ENCODE data around the gene RBM10.

DNA sequence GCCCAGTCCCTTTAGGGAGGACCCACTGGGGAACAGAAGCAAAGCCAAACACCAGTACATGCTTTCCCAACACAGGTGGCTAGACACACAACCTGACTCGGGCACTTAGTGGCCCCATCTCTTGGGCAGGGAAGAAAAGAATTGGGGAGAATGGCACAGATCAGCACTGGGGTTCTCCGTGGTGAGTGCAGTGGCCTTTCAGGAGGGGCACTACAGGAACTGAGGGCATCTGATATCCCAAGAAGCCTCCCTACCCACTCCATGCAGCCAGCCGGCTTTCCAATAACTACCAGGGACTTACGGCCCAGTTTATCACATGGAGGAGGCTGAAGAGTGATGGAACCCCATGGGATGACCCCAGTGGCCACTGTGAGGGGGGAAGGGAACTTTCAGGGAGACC, 43.8 kb upstream of the RBM10 start:
- TF ChIP-seq, protein P1, sequence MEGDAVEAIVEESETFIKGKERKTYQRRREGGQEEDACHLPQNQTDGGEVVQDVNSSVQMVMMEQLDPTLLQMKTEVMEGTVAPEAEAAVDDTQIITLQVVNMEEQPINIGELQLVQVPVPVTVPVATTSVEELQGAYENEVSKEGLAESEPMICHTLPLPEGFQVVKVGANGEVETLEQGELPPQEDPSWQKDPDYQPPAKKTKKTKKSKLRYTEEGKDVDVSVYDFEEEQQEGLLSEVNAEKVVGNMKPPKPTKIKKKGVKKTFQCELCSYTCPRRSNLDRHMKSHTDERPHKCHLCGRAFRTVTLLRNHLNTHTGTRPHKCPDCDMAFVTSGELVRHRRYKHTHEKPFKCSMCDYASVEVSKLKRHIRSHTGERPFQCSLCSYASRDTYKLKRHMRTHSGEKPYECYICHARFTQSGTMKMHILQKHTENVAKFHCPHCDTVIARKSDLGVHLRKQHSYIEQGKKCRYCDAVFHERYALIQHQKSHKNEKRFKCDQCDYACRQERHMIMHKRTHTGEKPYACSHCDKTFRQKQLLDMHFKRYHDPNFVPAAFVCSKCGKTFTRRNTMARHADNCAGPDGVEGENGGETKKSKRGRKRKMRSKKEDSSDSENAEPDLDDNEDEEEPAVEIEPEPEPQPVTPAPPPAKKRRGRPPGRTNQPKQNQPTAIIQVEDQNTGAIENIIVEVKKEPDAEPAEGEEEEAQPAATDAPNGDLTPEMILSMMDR (conservative IDR thresholded peaks at IDR 0.05; ENCODE audit: low read depth, low read length): no peak
- no peak for TF ChIP-seq EZH2 (IDR thresholded peaks at IDR 0.05; ENCODE audit: borderline replicate concordance, low read depth, low read length, poor library complexity, severe bottlenecking)

All from A673 (cell line).